PFSK-1 (cell line): Measurements from ENCODE around the gene PILRA.

ENCODE experiments used
- FOXP2 ChIP-seq: optimal IDR thresholded peaks from 2 replicates; pipeline ENCODE3; 2011; ENCODE audit warnings: borderline replicate concordance, control low read depth, inconsistent platforms; ENCODE audit not compliant: insufficient read depth; ENCODE audit errors: extremely low read length, extremely low read depth
- POLR2AphosphoS5 ChIP-seq: IDR thresholded peaks from 2 replicates; pipeline ENCODE4 v1.6.1; 2012; ENCODE audit warnings: low read depth, mild to moderate bottlenecking, control low read depth, low read length, moderate library complexity
- REST ChIP-seq, 2 experiments: IDR thresholded peaks; 2 replicates each; pipeline versions ENCODE4 v1.6.1 to v1.8.0; 2011 to 2012; ENCODE audit warnings: low read depth in 2 of 2, low read length in 2 of 2, control low read depth in 1 of 2, inconsistent platforms in 1 of 2, mild to moderate bottlenecking in 1 of 2, moderate library complexity in 1 of 2; ENCODE audit not compliant: insufficient read depth in 1 of 2
- SIN3A ChIP-seq: IDR thresholded peaks from 2 replicates; pipeline ENCODE4 v1.6.1; 2012; ENCODE audit warnings: mild to moderate bottlenecking, low read length, moderate library complexity, borderline replicate concordance; ENCODE audit not compliant: insufficient read depth
- TAF1 ChIP-seq: IDR thresholded peaks from 2 replicates; pipeline ENCODE4 v1.6.1; 2012; ENCODE audit warnings: low read length, control low read depth, borderline replicate concordance; ENCODE audit not compliant: insufficient read depth

DNA sequence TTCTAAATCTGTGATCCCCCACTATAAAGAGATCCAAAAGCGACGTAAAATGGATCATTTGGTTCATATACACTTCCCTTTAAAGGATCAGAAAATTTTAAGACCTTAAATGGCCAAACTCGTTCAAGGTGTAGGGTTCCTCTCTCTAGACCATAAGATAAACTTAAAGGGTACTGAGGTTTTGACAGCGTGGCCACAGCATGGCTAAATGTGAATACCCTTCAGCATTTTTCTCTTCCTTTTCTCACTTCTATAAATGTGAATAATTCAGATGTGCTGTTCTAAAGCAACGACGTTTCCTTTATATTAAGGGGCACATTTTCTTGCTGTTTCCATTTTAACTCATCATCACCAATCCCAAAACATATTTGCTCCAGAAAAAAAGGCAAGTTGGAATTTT is 50.0 kb downstream of the PILRA start:
- TF ChIP-seq TAF1 (no peak), POLR2AphosphoS5 (no peak), SIN3A (no peak), REST (IDR thresholded peaks at IDR 0.05; ENCODE audit: insufficient read depth in 1 of 2, low read depth in 2 of 2, low read length in 2 of 2) (no peak), FOXP2 (no peak)
